Activated T-helper 1 cell treated with Interleukin-2 at 50 U/mL for 16 hours (primary cell): ENCODE measurements around the gene ADAM23.

Source experiments
- DNase-seq: peaks from one replicate; pipeline ENCODE4 v3.0.0-alpha.2; 2020; ENCODE audit warnings: low read depth

The ADAM23 gene

DNA sequence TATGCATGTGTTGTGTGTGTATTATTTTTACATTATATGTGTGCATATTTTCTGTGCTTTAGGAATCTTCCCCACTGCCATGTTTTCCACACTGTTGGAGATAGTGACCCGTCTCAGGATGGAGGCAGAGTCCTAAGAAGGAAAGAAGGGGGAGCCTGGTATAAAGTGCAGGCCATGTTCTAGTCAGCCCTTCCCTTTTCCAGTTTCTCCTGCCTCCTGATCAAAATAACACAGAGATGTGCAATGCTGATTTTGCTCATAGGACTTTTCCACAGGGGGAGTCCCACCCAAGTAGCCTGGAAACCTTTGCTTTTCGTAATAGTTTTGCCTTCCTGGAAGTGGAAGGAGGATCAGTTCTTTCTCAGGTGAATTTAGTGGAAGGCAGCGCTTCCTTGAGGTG lies 126.1 kb downstream of the ADAM23 start:
- DNase-seq = no peak

DNA sequence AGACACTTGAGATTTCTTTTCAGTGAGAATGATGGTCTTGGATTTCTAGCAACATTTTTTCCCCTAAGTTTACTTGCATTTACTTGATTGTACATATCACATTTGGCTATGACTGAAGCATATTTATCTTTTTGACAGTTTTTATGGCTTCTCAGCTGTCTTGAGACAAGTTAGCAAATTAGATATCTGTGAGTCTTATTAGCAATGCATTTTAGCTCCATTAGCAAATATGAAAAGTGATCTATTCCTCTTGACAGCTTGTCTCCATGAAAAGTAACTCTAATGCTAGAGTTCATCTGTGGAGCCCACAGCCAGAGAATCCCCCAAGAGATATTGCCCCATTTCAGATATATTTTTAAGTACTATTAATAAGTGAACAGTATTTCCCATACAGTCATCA lies 126.9 kb downstream of the ADAM23 start:
- DNase-seq = no peak

DNA sequence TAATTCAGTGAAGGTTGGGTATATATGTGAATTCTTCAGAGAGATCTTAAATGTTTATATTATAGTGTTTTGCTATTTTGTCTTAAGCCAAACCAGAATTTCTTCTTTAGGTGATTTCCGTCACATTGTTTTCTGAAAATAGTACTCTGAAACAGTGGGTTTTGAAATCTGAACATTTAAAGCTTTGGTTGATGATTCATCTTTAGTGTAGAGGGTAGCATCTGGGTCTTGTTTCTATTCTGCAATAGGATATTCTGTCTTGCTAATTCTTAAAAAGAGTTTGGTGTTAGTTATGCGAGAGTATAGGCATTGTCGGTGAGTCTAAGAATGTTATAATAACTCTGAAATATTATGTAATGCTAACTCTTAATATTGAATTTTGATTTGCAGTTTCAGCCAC lies 129.4 kb downstream of the ADAM23 start:
- DNase-seq = no peak

DNA sequence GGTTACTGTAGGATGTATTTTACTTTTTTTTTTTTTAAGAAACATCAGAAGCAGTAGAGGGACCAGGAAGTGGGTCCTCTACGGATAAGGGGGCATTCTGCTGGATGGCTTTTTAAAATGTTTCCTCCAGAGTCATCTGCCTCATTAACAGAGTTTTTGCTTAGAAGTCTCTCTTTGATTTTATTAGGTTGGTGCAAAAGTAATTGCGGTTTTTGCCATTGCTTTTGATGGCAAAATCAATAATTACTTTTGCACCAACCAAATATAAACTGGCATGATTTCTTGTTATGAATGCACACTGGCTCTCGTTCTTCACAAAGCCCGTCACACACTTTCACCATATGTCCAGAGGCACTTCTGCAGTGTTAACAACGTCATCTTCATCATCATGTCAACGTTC lies 130.5 kb downstream of the ADAM23 start:
- DNase-seq = no peak

DNA sequence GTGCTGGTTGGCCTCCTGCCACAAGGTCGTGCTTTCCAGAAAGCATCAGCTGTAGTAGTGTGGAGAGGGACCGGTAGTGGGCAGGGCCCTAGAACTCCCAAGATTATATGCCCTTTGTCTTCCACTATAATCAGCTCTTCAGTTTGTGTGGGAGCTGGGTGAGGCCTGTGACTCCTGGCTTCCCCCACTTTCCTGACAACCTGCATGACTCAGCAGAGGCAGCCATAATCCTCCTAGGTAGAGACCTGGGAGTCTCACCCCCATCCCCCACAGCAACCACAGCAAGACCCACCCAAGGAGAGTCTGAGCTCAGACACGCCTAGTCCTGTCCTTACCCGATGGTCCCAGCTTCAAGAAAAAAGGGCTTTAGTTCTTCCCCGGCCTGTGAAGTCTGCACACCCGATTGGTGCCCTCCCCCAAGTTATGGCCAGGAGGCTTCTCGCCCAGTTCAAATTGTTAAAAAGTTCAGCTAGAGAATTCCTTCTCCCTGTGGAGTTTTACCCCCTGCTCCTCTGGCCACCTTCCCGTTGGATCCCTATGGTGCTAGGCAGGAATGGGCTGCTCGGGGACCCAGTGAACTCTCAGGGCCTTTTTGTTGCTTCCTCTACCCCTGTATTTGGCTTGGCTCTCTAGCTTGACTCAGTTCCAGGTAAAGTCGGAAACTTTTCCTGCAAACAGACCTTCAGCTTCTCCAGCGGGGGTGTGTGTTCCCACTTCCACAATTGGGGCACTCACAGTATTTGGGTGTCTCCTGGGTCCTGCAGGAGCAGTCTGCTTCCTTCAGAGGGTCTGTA lies 141.2 kb downstream of the ADAM23 start:
- no peak for DNase-seq

DNA sequence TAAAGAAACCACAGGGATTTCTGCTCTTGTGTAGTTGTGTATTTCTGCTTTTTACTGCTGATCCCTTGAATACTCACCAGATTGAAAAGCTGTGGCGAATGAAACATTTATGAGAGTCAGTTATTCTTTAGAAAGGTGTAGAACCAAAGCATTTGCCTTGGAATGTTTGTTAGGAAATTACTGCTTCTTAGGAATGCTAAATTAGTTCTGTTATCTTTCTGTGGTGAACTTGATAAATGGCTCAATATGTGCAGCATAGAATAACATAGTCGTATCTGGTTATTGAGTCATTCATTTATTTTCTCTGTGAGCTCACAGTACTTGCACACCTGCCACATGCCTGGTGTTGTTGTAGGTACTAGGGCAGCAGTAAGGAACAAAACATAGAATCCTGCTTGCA lies 142.0 kb downstream of the ADAM23 start:
- no peak for DNase-seq

DNA sequence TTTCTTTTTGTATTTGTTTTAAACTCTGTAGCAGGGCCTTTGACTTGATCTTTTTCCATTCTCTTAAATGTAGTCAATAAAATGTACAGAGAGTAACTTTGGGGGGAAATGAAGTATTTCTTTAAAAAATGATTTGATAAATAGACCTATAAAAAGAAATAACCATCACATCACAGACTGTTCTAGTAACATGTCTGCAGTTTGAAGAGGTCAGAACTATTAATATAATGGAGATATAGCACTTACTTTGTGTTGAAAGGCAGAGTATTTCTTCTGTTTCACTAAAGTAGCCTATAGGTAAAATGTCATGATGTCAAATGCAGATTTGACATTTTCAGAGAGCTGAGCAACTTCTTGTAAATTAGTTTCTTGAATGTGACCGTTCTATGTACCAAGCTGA lies 143.3 kb downstream of the ADAM23 start:
- no peak for DNase-seq

DNA sequence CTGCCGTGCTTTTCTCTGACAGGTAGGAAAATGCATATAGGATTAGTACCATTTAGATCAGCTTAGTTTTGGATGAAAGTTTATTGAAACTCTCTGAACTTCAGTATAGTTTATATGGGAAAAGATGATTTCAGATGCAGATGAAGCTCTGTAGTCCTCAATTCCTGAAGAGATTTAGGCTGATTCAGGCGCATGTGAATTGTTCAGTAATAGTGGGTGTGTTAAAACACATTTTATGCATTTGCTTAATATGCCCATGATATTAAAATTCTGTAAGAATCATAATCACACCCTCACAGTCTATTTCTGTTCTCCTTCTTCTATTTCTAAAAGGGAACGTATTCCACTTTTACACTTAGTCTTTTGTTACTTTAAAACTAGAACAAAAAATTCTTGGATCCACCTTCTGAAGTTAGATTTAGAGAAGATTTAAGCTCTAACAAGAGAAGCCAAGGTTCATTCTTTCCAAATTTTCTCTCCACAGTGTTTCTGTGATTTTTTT lies 154.4 kb downstream of the ADAM23 start:
- DNase-seq = no peak

DNA sequence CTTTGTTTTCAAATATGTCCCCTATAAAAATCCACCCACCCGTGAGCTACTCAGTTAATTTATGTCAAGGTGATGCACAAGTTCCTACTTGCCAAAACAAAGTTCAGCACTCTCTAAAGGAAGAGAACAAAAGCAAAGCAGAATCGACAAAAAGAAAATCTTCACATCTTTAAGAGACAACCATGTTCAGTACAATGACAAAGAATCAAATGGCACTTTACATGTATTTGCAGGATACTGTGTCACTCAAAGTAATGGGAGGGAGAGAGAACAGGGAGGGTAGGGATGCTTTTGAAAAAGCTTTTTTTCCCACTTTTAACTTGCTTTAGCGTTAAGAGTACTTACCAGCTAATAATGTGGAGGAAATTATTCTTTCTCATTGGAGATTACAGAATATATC lies 159.9 kb downstream of the ADAM23 start:
- no peak for DNase-seq

DNA sequence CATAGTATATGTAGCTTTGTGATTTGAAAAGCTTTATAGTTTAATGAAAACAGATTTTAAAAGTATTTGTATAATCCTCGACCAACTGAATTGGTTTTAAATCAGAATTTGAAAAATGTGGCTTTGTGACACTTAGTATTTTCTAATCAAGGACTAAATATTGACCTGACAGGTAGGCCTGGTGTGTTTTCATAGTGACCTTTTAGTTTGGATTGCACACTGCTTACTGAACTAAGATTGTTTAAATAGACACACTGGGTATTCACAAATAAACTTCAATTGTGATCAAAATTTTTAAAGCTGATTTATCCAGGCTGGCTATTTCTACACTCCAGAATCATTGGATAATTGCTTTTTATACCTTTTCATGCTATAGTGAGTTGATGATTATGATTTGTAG lies 167.1 kb downstream of the ADAM23 start:
- DNase-seq = no peak

DNA sequence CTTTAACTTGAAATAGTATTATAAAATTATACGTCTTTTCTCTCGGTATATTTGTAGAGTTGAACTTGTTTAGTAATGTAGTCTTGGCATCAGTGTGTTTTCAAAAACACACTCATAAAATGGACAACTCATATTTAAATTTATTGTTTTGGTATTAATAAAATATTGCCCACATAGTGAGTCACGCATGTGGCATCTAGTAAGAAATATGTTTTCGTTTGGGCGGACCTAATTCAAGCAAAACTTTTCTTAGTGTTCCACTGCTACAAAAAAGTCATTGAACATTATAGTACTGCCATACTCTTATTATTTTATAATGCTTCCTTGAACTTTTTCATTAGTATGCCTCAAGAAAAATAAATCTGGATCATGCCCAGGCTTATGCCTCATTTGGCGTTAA lies 167.9 kb downstream of the ADAM23 start:
- DNase-seq = no peak

DNA sequence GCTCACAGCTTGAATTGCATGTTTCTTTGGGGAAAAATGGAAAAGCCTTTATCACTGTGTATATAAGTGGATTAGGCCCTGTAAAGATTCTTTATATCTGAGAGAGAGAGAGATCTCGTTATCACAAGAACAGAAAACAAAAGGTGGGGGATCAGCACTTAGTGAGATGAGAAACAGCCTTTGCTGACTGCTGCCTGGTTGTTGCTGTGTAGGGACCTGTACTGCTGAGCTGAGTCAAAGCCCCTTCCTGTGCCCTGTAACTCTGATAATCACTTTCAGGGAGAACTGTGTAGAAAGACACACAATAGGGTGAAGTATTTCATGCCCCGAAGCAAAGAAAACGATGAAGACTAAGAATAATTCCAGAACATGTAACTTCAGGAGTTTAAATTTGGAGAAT lies 168.4 kb downstream of the ADAM23 start:
- no peak for DNase-seq

DNA sequence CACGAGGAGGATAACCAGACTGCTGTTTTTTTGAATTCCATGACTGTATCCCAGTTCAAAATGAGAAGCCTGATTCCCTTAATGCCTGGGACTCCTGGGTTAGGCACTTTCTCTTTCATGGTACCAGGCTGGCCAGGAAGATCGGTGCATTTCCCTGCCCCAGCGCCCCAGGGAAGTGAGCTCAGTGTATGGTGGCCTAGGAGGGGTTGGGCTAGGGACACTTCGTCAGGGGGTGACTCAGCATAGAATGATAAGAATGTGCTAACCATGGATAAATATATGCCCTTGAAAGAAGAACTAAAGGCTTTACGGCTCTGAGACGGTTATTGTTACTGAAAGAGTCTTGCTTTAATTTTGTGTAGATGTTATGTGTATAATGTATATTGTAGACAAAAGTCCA lies 171.5 kb downstream of the ADAM23 start:
- DNase-seq = no peak

DNA sequence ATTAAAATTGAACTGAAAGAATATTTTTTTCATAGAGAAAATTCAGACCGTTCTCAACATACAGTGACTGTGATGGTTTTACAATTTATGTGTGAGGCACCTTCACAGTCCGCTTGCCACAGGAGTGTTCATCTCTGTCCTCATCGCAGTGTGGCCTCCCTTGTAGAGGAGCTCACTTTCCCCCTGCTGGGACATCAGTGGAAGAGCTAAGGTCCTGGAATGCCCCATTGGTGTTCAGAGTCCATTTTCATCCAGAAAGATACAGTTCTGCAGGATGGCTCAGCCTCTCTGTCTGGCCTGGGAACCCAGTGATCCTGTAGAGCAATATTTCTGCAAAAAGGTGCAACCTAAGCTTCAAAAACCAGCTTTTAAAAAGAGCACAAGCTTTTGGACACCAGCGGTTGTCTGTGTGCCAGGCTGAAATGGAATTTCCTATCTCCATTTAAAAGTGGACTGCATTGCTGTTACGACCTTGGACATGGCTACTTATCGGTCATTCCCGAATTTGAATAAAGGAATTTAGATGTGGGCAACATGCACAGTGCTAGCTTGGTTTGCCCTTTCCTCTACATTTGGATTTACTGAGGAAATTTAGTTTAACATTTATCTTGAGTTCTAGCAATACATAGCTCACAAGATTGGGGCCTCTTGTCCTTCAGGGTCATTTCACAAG lies 172.2 kb downstream of the ADAM23 start:
- DNase-seq = no peak

DNA sequence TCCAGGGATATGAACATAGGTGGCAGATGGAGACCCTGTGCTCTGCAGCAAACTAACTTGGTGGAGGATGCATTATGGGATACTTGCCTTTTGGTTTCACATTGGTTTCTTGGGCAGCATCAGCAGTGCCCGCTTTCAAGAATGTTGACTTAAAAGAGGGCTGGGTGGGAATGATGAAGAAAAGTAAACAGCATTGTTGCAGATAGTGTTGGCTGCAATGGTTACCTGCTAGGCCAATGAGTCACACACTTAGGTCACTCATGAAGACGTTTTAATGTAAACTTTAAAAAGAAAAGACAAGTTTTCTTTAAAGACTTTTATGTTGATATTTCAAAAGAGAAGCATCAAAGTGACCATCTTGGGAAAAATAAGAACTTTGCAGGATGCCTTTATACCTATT lies 172.8 kb downstream of the ADAM23 start:
- no peak for DNase-seq

DNA sequence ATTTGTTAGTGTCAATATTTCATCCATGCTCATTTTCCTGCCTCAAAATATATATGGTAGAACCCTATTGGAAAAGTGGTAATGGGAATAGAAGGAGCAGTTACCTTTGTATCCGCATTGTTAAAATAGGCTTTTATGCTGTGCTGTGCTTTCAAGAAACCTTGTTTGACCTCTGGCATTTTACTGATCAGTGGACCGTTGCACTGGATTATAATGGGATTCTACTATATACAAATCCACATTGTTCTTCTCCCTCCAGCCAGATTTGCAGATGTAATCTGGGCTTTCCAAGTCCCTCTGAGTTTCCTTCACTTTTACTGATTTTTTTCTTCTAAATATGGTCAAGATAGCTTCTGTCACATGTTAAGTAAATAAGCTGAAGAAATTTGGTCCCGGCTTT lies 175.7 kb downstream of the ADAM23 start:
- no peak for DNase-seq

DNA sequence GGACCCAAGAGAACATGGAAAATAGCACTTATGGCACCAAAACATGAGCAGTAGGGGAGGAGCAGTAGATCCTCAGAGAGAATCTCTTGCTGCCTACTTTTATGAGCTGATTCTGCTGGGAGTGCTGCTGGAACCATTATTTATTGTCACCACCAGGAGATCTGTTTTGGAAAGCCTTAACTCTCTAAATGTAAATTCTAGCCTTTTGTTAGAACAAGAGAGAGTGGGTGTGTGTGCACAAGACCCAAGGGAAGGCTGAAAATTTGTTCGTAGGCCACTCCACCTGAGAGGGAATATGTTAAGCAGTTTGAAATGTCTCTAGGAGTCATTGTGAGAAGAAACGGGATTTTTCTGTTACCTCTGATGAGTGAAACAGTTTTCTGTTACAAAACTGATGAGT lies 182.8 kb downstream of the ADAM23 start:
- no peak for DNase-seq

DNA sequence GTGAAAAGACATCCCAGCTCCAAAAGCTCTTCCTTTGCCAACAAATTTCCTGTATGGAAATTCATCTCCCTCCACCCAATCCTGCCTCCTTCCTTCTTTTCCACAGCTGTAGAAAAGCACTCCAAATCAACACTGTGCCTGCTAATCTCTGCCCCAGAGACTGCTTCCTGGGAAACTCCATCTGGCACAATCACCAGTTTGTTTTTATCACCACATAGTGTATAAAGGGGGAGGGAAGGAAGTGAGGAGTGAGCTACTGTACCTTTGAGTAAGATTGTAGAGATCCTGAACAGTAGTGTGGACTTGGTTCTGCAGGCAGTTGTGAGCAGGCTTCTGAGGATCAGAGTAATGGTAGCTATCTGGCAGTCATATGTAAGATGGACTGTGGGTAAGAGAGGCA lies 184.3 kb downstream of the ADAM23 start:
- DNase-seq = no peak

DNA sequence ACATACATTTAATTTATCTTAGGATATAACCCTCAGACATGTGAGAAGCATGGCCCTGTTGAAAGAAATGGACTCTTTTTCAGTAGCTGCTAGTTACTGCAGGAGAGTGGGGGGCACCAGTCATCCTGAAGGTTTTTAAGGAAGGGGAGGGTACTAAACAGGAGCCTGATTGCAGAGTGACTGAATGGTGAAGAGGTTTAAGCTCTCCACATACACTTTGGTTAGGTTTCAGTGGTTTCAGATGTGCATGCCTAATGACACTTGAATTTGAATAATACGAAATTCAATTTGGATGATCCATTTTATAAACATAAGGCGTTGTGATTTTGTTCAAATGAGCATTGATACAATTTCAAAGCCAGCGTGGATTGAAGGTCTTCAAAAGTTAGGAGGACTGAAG lies 188.0 kb downstream of the ADAM23 start:
- no peak for DNase-seq

DNA sequence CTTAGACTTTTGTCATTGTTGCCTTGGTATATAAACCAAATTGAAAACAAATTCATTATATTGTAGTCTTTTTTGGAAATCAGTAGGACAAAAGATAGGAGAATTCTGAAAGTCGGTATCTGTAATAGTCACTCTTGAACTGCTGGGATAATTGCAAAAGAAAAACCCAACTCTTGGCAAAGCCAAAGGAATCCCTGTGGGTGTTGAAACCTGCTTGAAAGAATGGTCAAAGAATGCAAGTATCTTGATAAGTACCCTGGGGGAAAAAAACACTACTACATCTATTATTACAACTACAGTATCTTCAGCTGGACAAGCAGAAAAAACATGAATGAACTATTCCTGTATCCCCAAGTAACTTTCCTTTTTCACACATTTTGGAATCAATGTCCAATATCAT lies 191.7 kb downstream of the ADAM23 start:
- no peak for DNase-seq

DNA sequence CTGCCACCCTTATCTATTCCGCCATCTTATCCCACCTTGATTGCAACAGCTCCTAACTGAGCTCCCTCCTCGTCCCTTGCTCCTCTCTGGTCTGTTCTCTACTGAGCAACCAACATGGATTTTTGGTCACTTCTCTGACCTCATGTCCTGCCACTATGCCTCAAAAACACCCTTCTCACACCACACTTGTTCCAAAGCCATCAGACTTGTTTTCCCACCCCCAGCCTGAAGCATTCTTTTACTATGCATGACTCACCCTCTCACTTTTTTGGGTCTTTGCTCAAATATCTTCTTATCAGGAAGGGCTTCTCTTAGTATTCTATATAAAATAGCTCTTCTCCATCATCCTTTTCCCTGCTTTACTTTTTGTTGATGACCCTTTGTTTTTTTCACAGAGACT lies 196.3 kb downstream of the ADAM23 start:
- DNase-seq = no peak

DNA sequence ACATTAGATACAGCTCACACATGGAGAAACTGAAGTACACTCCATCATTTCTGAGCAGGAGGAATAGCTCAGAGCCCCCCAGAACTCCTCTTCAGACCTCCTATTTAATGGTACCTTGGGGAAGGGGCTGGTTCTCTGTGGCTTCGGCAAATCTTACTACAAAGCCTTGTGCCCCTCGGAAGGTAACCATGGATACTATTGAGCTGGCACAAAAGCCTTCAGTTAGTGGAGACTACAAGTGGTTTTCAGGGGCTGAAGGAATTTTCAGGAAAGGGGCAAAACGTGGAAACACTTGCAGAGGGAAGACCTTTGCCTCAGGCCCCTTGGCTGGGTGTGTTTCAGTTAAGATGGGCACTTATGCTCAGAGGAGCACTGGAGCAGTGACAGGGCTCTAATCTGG lies 197.9 kb downstream of the ADAM23 start:
- no peak for DNase-seq

DNA sequence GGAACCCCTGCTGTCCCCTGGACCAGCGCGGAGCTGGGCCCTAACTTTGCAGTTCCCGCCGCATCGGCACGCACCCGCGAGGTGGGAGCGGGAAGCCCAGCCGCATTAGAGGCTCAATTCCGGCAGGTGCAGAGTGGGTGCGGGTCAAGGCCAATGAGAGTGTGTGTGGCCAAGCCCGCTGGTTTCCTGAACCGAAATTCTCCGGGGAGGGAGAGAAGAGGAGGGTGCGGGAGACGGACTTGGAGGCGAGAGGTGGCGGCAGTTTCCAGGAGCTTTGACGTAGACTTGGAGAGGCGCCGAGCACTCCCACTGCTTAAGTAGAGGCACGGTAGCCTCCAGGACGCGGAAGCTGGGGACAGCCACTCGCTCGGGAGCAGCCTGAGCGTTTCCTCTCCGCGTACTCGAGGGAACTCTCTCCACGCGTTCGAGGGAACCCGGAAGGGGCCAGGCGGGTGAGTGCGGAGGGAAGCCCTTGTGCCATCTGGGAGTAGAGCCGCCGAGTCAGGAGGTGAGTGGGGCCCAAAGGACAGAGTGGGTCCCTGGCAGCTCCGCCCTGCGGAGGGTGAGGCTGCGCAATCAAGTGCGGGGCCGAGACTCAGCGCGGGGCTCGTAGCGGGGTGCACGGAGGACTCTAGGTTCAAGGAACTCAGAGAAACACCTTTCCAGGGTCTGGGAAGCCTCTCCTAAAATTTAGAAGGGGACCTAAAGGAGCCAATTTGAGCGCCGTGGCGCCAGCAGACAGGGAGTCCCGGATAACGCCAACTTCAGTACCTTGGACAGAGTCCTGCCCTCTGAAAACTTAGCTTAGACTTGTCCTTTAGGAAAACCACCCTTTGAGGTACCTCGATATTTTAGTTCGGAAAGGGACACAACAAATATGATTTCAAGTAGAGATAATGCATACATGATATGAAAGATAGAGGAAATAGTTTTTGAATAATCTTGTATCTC lies 199.0 kb downstream of the ADAM23 start, which contains the start of gene FAM237A:
Gene FAM237A, plus strand, starts transcription at position 413 of the 951 bp plus-strand sequence. CDS start 1,750 bp downstream, outside the sequence.
- no peak for DNase-seq
